Tongue (tissue), 2 donors: ENCODE measurements around the gene TBL1X. TPM values are rescaled to one million over a fixed set of nuclear protein-coding genes. Genes with fewer than 3 reads are reported as not detected.
"Not testable (repeated sequence)": the region's sequence is repeated elsewhere in the genome, so short reads cannot be mapped to it uniquely, and the experiment has no call there.

ENCODE experiments used
- DNase-seq: peaks from one replicate; pipeline ENCODE4 v3.0.0-alpha.2; 2015
- total RNA-seq: library from RNA; depleted of rRNA; stranded (reverse); fragments of >200 nt; gene quantifications from one replicate; pipeline ENCODE4 v1.2.3, GENCODE V29; 2014

The TBL1X gene
- total RNA-seq, 1 donor from 2014 or later, result 27.7 TPM

DNA sequence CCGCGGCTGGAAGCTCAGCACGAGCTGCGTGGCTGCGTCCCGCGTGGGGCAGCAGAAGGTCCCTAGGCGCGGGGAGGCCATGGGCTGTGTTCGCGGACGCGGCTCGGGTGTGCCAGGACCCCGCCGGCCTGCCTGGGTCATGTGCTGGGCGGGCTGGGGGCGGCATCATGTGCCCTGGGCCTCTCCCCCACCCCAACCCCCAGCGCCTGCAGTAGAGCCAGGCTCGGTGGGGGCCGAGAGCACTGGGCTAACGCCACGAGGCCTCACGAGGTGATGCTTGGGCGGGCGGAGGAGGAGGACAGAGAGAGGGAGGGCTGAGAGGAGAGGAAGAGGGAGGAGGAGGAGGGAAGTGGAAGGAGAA lies 300.9 kb downstream of the TBL1X start, which contains the start of gene GPR143:
GPR143 (minus strand) TSS at position 111 of the 361 bp plus-strand sequence; CDS start at position 81, 30 bp downstream.
- no peak for DNase-seq

GRCh38 chrX:9767375-9767774 lies 302.5 kb downstream of the TBL1X start:
- DNase-seq, result no peak

- not testable (repeated sequence) for DNase-seq
Observed at GRCh38 chrX:9768321-9768839, 303.5 kb downstream of the TBL1X start.

GRCh38 chrX:9770319-9770718 lies 305.5 kb downstream of the TBL1X start:
- DNase-seq, result no peak

- DNase-seq, result no peak
Observed at GRCh38 chrX:9772943-9773342, 308.1 kb downstream of the TBL1X start.

- DNase-seq, result no peak
Observed at GRCh38 chrX:9775930-9776329, 311.1 kb downstream of the TBL1X start.

GRCh38 chrX:9781941-9782340 lies 317.1 kb downstream of the TBL1X start:
- DNase-seq, result no peak

DNA sequence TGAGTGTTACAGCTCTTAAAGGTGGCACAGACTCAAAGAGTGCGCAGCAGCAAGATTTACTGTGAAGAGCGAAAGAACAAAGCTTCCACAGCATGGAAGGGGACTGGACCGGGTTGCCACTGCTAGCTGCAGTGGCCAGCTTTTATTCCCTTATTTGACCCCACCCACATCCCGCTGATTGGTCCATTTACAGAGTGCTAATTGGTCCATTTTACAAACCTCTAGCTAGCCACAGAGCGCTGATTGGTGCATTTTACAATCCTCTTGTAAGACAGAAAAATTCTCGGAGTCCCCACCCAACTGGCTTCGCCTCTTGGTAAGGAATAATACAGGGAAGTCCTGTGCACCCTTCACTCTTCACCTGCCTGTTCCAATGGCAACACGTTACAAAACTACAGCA lies 319.5 kb downstream of the TBL1X start:
- DNase-seq, result no peak

GRCh38 chrX:9785254-9785943 lies 320.5 kb downstream of the TBL1X start:
- DNase-seq, result no peak

GRCh38 chrX:9785944-9786797 lies 321.3 kb downstream of the TBL1X start, which contains the start of gene SHROOM2:
SHROOM2 (plus strand) TSS chrX:9786429; CDS start chrX:9786546, 117 bp downstream.
- DNase-seq, result peak; percentile 29

DNA sequence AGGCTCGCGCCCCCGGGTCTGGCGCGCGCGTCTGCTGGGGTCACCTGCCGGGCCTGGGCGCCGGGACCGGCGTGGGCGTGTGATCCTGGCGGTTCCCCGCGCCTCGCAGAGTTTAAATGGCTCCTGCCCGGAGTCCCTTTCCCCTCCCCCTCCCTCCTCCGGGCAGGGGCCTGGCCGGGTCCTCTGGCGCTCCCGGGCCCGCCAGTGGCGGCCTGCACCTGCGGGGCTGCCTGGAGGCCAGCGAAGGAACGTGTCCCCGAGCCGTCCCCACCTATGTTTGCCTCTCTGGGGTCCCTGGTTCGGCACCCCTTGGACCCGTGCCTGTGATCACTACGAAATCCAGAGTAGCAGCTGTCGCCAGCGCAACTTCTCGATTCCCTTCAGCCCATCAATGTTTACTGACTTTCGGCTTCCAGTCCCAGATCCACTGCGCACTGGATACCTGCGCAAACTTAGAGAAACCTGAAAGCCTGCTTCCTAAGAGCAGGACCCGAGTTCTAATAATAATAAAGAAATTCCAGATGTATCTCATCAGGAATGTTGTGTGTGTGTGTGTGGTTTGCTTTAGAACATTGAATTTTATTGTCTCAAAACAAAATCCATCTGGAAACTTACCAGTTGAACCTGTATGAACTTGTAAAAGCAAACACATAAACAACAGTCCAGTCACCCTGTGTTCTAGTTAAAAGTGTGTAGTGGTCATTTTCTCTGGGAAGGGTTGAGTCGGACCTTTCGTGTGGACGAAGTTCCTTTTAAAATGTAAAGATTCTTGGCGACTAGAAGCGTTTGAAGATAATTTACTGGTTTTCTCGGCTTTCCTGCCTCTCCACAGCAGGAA lies 322.2 kb downstream of the TBL1X start:
- no peak for DNase-seq

GRCh38 chrX:9788911-9789310 lies 324.1 kb downstream of the TBL1X start:
- DNase-seq, result no peak

- DNase-seq, result no peak
Observed at GRCh38 chrX:9789555-9789954, 324.7 kb downstream of the TBL1X start.
